HUES64 (cell line): ENCODE measurements around the gene LGALS4.
"Not testable (repeated sequence)": the region's sequence is repeated elsewhere in the genome, so short reads cannot be mapped to it uniquely, and the experiment has no call there.

Experiments used
- H3K27ac ChIP-seq: 2 replicates; pipeline ENCODE4 v1.7.0; 2013; ENCODE audit warnings: low read depth, low read length, inconsistent platforms
- H3K27me3 ChIP-seq: 2 replicates; pipeline ENCODE4 v1.6.1; 2013; ENCODE audit warnings: mild to moderate bottlenecking, low read length; ENCODE audit not compliant: insufficient read depth
- H3K36me3 ChIP-seq: 2 replicates; pipeline ENCODE4 v1.6.1; 2013; ENCODE audit warnings: mild to moderate bottlenecking, low read length; ENCODE audit not compliant: insufficient read depth
- H3K4me1 ChIP-seq: 2 replicates; pipeline ENCODE4 v1.6.1; 2013; ENCODE audit warnings: mild to moderate bottlenecking, low read length, moderate library complexity; ENCODE audit not compliant: insufficient read depth
- H3K4me3 ChIP-seq: 2 replicates; pipeline ENCODE4 v1.5.1; 2013; ENCODE audit warnings: mild to moderate bottlenecking, low read length, moderate library complexity
- H3K9ac ChIP-seq: 2 replicates; pipeline ENCODE4 v1.6.1; 2013; ENCODE audit warnings: mild to moderate bottlenecking, low read depth, low read length
- H3K9me3 ChIP-seq: 2 replicates; pipeline ENCODE4 v1.6.1; 2013; ENCODE audit warnings: low read depth, low read length; ENCODE audit not compliant: insufficient read depth
- WGBS: fragments of 150-250, 120-280 bp; methylation state at CpG from one replicate; pipeline ENCODE4 v1.1.7; 2013; ENCODE audit warnings: missing lambda C conversion rate; 5-methylcytosine and 5-hydroxymethylcytosine counted together

The LGALS4 gene

DNA sequence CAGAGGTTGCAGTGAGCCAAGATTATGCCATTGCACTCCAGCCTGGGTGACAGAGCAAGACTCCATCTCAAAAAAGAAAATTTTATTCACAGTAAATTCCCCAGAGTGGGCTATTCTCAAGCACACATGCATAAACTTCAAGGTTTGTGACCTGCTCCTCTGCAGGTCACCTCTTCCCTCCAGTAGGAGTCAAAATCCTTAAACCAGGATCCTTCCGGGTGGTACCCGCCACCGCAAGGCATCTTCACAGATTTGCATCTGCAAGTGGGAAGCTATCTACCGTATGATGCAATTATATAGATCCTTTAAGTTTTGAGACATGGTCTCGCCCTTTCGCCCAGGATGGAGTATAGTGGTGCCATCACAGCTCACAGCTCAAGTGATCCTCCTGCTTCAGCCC, 21.8 kb upstream of the LGALS4 start:
- Histone ChIP-seq H3K9ac (no peak overlapping the region), H3K27ac (peak overlapping the region; percentile 12; the same call in 1 of the 2 replicates), H3K27me3 (no peaks in the 10 kb centered on the region), H3K36me3 (peaks cover 53% of the 10 kb centered on the region), H3K4me3 (no peak overlapping the region), H3K9me3 (no peaks in the 10 kb centered on the region), H3K4me1 (peaks cover 9% of the 10 kb centered on the region; the same call in 1 of the 2 replicates)
- WGBS, result 97% methylated on average over 6 of the region's 6 CpGs

DNA sequence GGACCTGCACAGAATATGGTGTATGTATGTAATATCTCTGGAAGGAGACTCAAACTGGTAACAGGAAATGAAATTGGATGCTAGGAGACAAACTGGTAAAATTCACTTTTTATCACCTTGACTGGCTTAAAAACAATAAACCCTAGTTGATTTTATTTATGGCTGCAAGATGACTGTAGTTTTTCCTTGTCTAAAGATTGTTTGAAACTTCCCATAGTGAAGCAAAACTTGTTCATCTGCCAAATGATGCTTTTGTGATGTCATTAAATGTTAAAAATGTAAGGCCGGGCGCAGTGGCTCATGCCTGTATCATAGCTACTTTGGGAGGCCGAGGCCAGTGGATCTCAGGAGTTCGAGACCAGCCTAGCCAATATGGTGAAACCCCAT, 21.4 kb upstream of the LGALS4 start:
- Histone ChIP-seq H3K9me3 (no peaks in the 10 kb centered on the region), H3K27ac (no peak overlapping the region), H3K4me1 (peaks cover 9% of the 10 kb centered on the region; the same call in 1 of the 2 replicates), H3K27me3 (no peaks in the 10 kb centered on the region), H3K9ac (no peak overlapping the region), H3K4me3 (no peak overlapping the region), H3K36me3 (peaks cover 48% of the 10 kb centered on the region)
- 93% methylated on average over 4 of the region's 4 CpGs for WGBS

DNA sequence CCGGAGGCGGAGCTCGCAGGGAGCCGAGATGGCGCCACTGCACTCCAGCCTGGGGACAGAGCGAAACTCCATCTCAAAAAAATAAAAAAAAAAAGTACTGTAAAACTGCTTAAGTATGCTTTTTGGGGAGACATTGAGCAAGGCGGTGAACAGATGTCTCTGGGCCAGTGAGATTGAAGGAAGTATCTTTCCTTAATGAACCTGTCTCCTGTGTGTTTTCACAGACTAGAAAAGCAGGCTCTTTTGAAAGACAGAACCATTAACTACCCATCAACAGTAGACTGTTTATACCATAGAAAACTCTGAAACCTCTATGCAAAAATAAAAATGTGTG, 20.3 kb upstream of the LGALS4 start:
- H3K27ac ChIP-seq, result no peak overlapping the region
- H3K9ac ChIP-seq, result no peak overlapping the region
- H3K36me3 ChIP-seq, result peaks cover 39% of the 10 kb centered on the region
- no peak overlapping the region for H3K4me3 ChIP-seq
- H3K4me1 ChIP-seq, result peaks cover 9% of the 10 kb centered on the region; the same call in 1 of the 2 replicates
- no peaks in the 10 kb centered on the region for H3K9me3 ChIP-seq
- no peaks in the 10 kb centered on the region for H3K27me3 ChIP-seq
- WGBS, result 93% methylated on average over 6 of the region's 7 CpGs

DNA sequence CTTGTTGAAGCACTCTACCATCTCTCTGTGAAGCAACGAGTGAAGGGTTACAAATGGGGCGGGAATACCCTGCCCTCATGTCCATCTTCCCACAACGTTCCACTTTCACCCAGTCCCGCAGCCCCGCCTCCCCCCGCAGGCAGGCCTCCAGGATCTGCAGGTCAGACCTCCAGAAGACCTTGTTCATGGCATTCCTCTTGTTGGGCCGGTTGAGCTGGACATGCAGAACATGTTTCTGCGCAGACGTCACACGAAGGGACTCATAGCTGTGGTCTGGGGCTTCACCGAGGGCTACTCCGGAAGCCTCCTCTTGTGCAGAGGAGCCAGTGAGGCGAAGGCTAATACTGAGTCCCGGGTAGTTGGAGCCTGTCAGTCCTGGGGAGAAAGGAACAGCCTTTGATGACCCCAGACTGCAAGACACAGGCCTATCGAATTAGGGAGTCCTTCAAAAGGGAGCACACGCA, 18.4 kb upstream of the LGALS4 start:
- no peaks in the 10 kb centered on the region for H3K27me3 ChIP-seq
- H3K4me1 ChIP-seq, result peaks cover 9% of the 10 kb centered on the region; the same call in 1 of the 2 replicates
- H3K27ac ChIP-seq, result peak overlapping the region; percentile 73
- H3K36me3 ChIP-seq, result peaks cover 28% of the 10 kb centered on the region
- H3K4me3 ChIP-seq, result peak overlapping the region; percentile 83
- 10% methylated on average over 16 of the region's 16 CpGs for WGBS
- peak overlapping the region; percentile 84 for H3K9ac ChIP-seq
- no peaks in the 10 kb centered on the region for H3K9me3 ChIP-seq

DNA sequence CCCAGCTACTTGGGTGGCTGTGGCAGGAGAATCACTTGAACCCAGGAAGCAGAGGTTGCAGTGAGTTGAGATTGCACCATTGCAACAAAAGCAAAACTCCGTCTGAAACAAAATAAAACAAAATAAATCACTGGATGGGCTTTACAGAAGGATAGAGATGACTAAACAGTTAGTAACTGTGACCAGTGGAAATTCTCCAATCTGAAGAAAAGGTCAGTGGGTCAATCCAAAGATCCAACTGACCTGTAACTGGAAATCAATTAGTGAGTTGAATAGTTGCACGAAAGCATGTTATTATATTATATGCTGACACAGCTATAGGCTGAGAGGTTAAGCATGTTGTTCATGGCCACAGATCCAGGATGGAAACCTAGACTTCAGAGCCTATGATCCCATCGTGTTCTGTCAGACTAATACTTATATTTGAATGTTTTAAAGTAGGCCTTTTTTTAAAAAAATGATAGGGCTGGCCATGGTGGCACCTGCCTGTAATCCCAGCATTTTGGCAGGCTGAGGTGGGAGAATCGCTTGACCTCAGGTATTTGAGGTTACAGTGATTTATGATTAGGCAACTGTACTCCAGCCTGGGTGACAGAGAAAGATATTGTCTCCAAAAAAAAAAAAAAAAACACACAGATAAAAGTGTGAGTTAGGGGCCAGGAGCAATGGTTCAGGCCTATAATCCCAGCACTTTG, 17.4 kb upstream of the LGALS4 start:
- Histone ChIP-seq H3K4me3 (no peak overlapping the region), H3K4me1 (peaks cover 13% of the 10 kb centered on the region), H3K9me3 (no peaks in the 10 kb centered on the region), H3K27me3 (no peaks in the 10 kb centered on the region), H3K36me3 (peaks cover 19% of the 10 kb centered on the region), H3K9ac (no peak overlapping the region), H3K27ac (no peak overlapping the region)
- 97% methylated on average over 3 of the region's 4 CpGs for WGBS

DNA sequence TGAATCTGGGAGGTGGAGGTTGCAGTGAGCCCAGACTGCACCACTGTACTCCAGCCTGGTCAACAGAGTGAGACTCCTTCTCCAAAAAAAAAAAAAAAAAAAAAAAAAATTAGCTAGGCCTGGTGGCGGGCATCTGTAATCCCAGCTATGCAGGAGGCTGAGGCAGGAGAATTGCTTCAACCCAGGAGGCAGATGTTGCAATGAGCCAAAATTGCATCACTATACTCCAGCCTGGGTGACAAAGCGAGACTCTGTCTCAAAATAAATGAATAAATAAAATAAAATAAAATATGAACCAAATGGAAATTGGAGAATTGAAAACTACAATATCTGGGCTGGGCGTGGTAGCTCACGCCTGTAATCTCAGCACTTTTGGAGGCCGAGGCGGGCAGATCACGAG, 16.5 kb upstream of the LGALS4 start:
- not testable (repeated sequence) for H3K4me3 ChIP-seq, H3K27me3 ChIP-seq, H3K9ac ChIP-seq, H3K9me3 ChIP-seq, H3K27ac ChIP-seq
- H3K4me1 ChIP-seq, result peaks cover 20% of the 10 kb centered on the region
- peaks cover 19% of the 10 kb centered on the region for H3K36me3 ChIP-seq
- 96% methylated on average over 6 of the region's 7 CpGs for WGBS

DNA sequence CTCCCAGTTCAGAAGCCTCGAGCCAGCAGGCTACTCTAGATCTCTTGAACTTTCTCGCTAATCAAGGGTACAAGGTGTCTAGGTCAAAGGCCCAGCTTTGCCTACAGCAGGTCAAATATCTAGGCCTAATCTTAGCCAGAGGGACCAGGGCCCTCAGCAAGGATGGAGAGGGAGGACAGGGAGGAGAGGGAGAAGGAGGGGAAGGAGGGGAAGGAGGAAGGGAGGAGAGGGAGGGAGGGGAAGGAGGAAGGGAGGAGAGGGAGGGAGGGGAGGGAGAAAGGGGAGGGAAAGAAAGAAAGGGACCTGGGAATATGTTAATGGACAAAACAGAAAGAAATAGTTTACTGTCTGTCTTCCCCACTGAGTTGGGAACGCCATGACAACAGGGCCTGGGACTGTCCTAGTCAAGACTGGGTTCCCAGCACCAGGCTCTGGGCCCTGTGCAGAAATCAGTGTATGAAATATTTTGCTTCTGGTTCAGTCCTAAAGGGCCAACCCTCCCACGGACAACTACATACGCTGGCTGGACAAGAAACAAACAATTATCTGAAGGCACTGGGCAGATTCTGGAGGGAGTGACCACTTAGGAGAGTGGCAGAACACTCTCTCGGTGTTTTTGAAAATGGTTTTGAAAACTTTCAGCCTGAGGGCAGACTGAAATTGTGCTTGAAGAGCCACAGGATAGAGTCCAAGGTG, 14.3 kb upstream of the LGALS4 start:
- no peaks in the 10 kb centered on the region for H3K9me3 ChIP-seq
- no peak overlapping the region for H3K9ac ChIP-seq
- WGBS, result 73% methylated on average over 6 of the region's 6 CpGs
- no peak overlapping the region for H3K4me3 ChIP-seq
- peaks cover 22% of the 10 kb centered on the region for H3K36me3 ChIP-seq
- H3K4me1 ChIP-seq, result peaks cover 16% of the 10 kb centered on the region
- no peak overlapping the region for H3K27ac ChIP-seq
- H3K27me3 ChIP-seq, result no peaks in the 10 kb centered on the region

DNA sequence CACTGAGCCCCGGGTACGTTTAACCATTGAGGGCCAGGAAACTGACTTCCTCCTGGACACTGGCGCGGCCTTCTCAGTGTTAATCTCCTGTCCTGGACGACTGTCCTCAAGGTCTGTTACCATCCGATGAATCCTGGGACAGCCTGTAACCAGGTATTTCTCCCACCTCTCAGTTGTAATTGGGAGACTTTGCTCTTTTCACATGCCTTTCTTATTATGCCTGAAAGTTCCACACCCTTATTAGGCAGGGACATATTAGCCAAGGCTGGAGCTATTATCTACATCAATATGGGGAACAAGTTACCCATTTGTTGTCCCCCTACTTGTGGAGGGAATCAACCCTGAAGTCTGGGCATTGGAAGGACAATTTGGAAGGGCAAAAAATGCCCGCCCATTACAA, 13.2 kb upstream of the LGALS4 start:
- Histone ChIP-seq H3K36me3 (peaks cover 25% of the 10 kb centered on the region), H3K4me1 (peaks cover 14% of the 10 kb centered on the region)
- not testable (repeated sequence) for H3K9me3 ChIP-seq, H3K4me3 ChIP-seq, H3K27ac ChIP-seq, H3K9ac ChIP-seq, H3K27me3 ChIP-seq
- WGBS, result 95% methylated on average over 7 of the region's 7 CpGs

DNA sequence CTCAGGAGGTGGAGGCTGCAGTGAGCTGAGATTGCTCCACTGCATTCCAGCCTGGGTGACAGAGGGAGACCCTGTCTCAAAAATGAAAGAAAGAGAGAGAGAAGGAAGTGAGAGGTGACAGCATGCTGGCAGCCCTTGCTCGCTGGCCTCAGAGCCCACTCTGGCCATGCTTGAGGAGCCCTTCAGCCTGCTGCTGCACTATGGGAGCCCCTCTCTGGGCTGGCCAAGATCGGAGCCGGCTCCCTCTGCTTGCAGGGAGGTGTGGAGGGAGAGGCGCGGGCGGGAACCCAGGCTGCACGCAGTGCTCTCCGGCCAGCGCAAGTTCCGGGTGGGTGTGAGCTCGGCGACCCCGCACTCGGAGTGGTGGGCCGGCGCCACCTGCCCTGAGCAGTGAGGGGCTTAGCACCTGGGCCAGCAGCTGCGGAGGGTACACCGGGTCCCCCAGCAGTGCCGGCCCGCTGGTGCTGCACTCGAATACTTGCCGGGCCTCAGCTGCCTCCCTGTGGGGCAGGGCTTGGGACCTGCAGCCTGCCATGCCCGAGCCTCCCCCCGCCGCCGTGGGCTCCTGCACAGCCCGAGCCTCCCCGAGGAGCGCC, 8.6 kb upstream of the LGALS4 start:
- 95% methylated on average over 29 of the region's 29 CpGs for WGBS
- Histone ChIP-seq H3K36me3 (peaks cover 16% of the 10 kb centered on the region), H3K4me1 (peaks cover 12% of the 10 kb centered on the region)
- H3K9me3 ChIP-seq, H3K27me3 ChIP-seq, H3K27ac ChIP-seq, H3K4me3 ChIP-seq, H3K9ac ChIP-seq: not testable (repeated sequence)

DNA sequence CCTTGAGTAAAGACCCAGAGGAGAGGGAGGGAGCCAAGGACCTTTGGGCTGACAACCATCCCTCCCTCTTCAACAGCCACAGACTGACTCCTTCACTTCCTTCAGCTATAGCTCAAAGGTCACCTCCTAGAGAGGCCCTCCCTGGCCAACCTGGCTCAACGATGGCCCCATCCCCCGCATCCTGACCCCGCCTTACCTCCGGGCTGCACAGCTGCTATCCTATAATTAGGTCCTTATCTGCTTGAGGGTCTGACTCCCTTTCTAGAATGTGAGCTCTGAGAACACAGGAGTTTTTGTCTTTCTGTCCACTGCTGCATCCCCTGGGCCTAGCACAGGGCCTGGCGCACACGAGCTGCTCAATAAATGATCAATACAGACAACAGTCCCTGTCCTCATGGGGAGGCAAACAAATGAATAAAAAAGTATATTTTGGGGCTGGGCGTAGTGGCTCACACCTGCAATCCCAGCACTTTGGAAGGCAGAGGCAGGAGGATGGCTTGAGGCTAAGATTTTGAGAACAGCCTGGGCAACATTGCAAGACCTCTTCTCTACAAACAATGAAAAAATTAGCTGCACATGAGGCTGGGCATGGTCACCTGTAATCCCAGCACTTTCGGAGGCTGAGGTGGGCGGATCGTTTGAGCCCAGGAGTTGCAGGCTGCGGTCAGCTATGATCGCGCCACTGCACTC, 6.6 kb upstream of the LGALS4 start:
- no peaks in the 10 kb centered on the region for H3K9me3 ChIP-seq
- H3K27ac ChIP-seq, result no peak overlapping the region
- no peaks in the 10 kb centered on the region for H3K27me3 ChIP-seq
- H3K36me3 ChIP-seq, result peaks cover 29% of the 10 kb centered on the region
- no peaks in the 10 kb centered on the region; the same call in none of the 2 replicates for H3K4me1 ChIP-seq
- H3K9ac ChIP-seq, result no peak overlapping the region
- no peak overlapping the region for H3K4me3 ChIP-seq
- whole genome bisulfite sequencing, result 91% methylated on average over 13 of the region's 13 CpGs

DNA sequence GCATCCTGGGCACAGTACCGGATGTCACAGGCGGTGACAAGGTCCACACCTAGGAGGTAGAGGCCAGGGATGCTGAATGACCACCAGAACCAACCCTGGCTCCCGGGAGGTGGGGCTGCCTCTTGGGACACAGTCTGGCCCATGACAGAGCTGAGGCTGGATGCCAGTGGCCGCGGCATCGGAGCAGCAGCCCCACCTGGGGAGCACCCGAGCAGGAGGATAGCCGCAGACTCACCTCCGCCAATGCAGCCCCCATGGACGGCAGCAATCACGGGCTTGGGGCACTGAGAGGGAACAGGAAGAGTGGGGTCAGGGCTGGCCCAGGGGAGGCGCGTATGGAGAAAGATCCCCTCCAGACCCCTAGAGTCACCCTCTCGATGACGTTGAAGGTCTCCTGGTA, 4.3 kb upstream of the LGALS4 start:
- H3K27ac ChIP-seq, result no peak overlapping the region
- no peak overlapping the region for H3K9ac ChIP-seq
- H3K4me1 ChIP-seq, result no peaks in the 10 kb centered on the region
- H3K36me3 ChIP-seq, result peaks cover 25% of the 10 kb centered on the region
- 93% methylated on average over 15 of the region's 15 CpGs for WGBS
- H3K9me3 ChIP-seq, result no peaks in the 10 kb centered on the region
- no peaks in the 10 kb centered on the region for H3K27me3 ChIP-seq
- H3K4me3 ChIP-seq, result no peak overlapping the region
